ENCODE measurements around the gene PHF13.

GRCh38 chr1:6585081-6585722, 28.3 kb upstream of the PHF13 start:
- no peak for TF ChIP-seq ETS2 (tag; IDR thresholded peaks at IDR 0.05; ENCODE audit: borderline replicate concordance, poor library complexity, severe bottlenecking)
- TF ChIP-seq GABPA (tag; conservative IDR thresholded peaks at IDR 0.05; ENCODE audit: low read depth): no peak
- no peak for TF ChIP-seq ZBTB26 (CRISPR knock-in tag; IDR thresholded peaks at IDR 0.05)
- no peak for TF ChIP-seq PCBP1 (IDR thresholded peaks at IDR 0.05; ENCODE audit: low read depth, low read length, poor library complexity, severe bottlenecking)
- TF ChIP-seq JUND (IDR thresholded peaks at IDR 0.05; ENCODE audit: borderline replicate concordance, low read depth, low read length): no peak
- no peak for TF ChIP-seq JUND (tag; IDR thresholded peaks at IDR 0.05; ENCODE audit: borderline replicate concordance, low read depth, low read length)
- TF ChIP-seq LEF1 (IDR thresholded peaks at IDR 0.05): no peak
- TF ChIP-seq POLR2A (conservative IDR thresholded peaks at IDR 0.05): no peak
- no peak for TF ChIP-seq ZNF212 (CRISPR knock-in tag; IDR thresholded peaks at IDR 0.05)
- TF ChIP-seq CHAMP1 (IDR thresholded peaks at IDR 0.05): no peak
- no peak for TF ChIP-seq ZNF140 (CRISPR knock-in tag; IDR thresholded peaks at IDR 0.05)

Measured in K562 (cell line).